Measurements from ENCODE around the gene WDR43. TPM values are rescaled to one million over a fixed set of nuclear protein-coding genes. Genes with fewer than 3 reads are reported as not detected.

The WDR43 gene
- total and polyA plus RNA-seq, 9 of the 15 experiments (the other 6 are each of a cell fraction or from before 2014, with no cell fraction given) = 34.6 to 197 (median 105) TPM

GRCh38 chr2:28894470-28895188 is at the start of gene WDR43 (continued):
- TF ChIP-seq MGA (IDR thresholded peaks at IDR 0.05) (peak; percentile 34; the same call in 1 of the 2 replicates), POLR2B (IDR thresholded peaks at IDR 0.05; ENCODE audit: low read depth, partially characterized antibody) (peak; percentile 86), HSF4 (CRISPR knock-in tag; IDR thresholded peaks at IDR 0.05; ENCODE audit: borderline replicate concordance) (no peak), ATF1 (CRISPR knock-in tag; IDR thresholded peaks at IDR 0.05) (peak; percentile 58; the same call in 1 of the 2 replicates), ATF1 (tag; IDR thresholded peaks at IDR 0.05) (peak; percentile 90), RB1 (IDR thresholded peaks at IDR 0.05; ENCODE audit: low read depth) (peak; percentile 81), STAT5B (CRISPR knock-in tag; IDR thresholded peaks at IDR 0.05) (no peak), RREB1 (CRISPR knock-in tag; IDR thresholded peaks at IDR 0.05) (no peak), KDM2B (CRISPR knock-in tag; IDR thresholded peaks at IDR 0.05) (no peak), DPF2 (IDR thresholded peaks at IDR 0.05) (no peak), ADNP (tag; IDR thresholded peaks at IDR 0.05) (no peak), ZNF282 (CRISPR knock-in tag; IDR thresholded peaks at IDR 0.05) (no peak; the same call in 1 of the 2 replicates)
